GM12891 (cell line): ENCODE data around the gene GIMAP5.

ENCODE experiments used
- POLR2A ChIP-seq: IDR thresholded peaks from 2 replicates; pipeline ENCODE4 v1.6.1; 2011; ENCODE audit warnings: low read depth, low read length, control low read depth
- POLR2AphosphoS5 ChIP-seq: IDR thresholded peaks from 2 replicates; pipeline ENCODE4 v1.6.1; 2011; ENCODE audit warnings: low read depth, low read length, control low read depth
- SPI1 ChIP-seq: IDR thresholded peaks from 2 replicates; pipeline ENCODE4 v1.6.1; 2011; ENCODE audit warnings: low read depth, low read length, control low read depth
- TAF1 ChIP-seq: IDR thresholded peaks from 2 replicates; pipeline ENCODE4 v1.6.1; 2011; ENCODE audit warnings: low read depth, low read length, control low read depth

- TF ChIP-seq POLR2AphosphoS5 (no peak), TAF1 (no peak), POLR2A (no peak), SPI1 (no peak)
Measured at GRCh38 chr7:150769768-150770167, 32.5 kb downstream of the GIMAP5 start.
